Endothelial cell of umbilical vein (primary cell): ENCODE data around the gene ASB2. TPM values are rescaled to one million over a fixed set of nuclear protein-coding genes. Genes with fewer than 3 reads are reported as not detected.

Experiments
- BruUV-seq: library from RNA; stranded (reverse); fragments of 400-500 nt; replicated peaks from 2 replicates; lab custom pipeline; 2021; lab: Mats Ljungman, UMichigan
- CTCF ChIA-PET: fragments of 300-600, 350-600 bp; sonication (Branson Sonifier 250); formaldehyde crosslinking; loops from one replicate; lab custom pipeline; 2021; ENCODE audit warnings: antibody characterized with exemption, inconsistent platforms; lab: Charles Lee
- POLR2A ChIA-PET: fragments of 300-600, 350-600 bp; sonication (Branson Sonifier 250); formaldehyde crosslinking; loops from one replicate; lab custom pipeline; 2021; ENCODE audit warnings: antibody characterized with exemption, inconsistent platforms; lab: Charles Lee
- DNase-seq: peaks from one replicate; pipeline ENCODE4 v3.0.0-alpha.2; 2011; ENCODE audit warnings: low read depth, low spot score
- FAIRE-seq: peaks from 2 replicates; lab custom pipeline; 2011; peaks lifted over from hg19 to GRCh38; lab: Jason Lieb, UNC
- H2AFZ ChIP-seq: 2 replicates; pipeline ENCODE4 v1.6.0; 2012; ENCODE audit warnings: low read depth, low read length, control low read depth, inconsistent platforms
- H3K27ac ChIP-seq: 2 replicates; pipeline ENCODE4 v1.5.1; 2011; ENCODE audit warnings: low read depth, mild to moderate bottlenecking, control low read depth, low read length, moderate library complexity; ENCODE audit not compliant: insufficient read depth
- H3K27me3 ChIP-seq, 2 experiments: 2 replicates each; pipeline versions ENCODE4 v1.6.0 to v1.6.1; 2011; ENCODE audit warnings: low read length in 2 of 2, mixed read lengths in 1 of 2; ENCODE audit not compliant: control insufficient read depth in 2 of 2, insufficient read depth in 2 of 2
- H3K36me3 ChIP-seq, 2 experiments: 2 replicates in 1 of 2; 3 replicates in 1 of 2; pipeline ENCODE4 v1.5.1; 2011; ENCODE audit warnings: low read length in 2 of 2, mild to moderate bottlenecking in 1 of 2, moderate library complexity in 1 of 2; ENCODE audit not compliant: control insufficient read depth in 2 of 2, insufficient read depth in 2 of 2; ENCODE audit errors: extremely low read depth in 1 of 2
- H3K4me1 ChIP-seq: 3 replicates; pipeline ENCODE4 v1.5.1; 2011; ENCODE audit warnings: mild to moderate bottlenecking, low read length; ENCODE audit not compliant: control insufficient read depth, insufficient read depth; ENCODE audit errors: extremely low read depth
- H3K4me2 ChIP-seq: 2 replicates; pipeline ENCODE4 v1.6.1; 2011; ENCODE audit warnings: low read length, control low read depth, mixed read lengths; ENCODE audit not compliant: insufficient read depth
- H3K4me3 ChIP-seq, 3 experiments: fragments of 200-600 bp in 1 of 3; sonication (generic), shearing (Covaris generic) in 1 of 3; replicated peaks in 1 of 3; 2 replicates each; pipeline ENCODE4 v1.5.1; 2011 to 2016; ENCODE audit warnings: control low read depth in 3 of 3, low read length in 3 of 3, mild to moderate bottlenecking in 2 of 3, inconsistent platforms in 1 of 3, low read depth in 1 of 3, moderate library complexity in 1 of 3; ENCODE audit not compliant: insufficient read depth in 1 of 3
- H3K79me2 ChIP-seq: 2 replicates; pipeline ENCODE4 v1.6.0; 2012; ENCODE audit warnings: low read length, inconsistent platforms; ENCODE audit not compliant: control insufficient read depth, insufficient read depth
- H3K9ac ChIP-seq: replicated peaks from 2 replicates; pipeline ENCODE3; 2011; ENCODE audit warnings: low read length, control low read depth; ENCODE audit not compliant: insufficient read depth; ENCODE audit errors: extremely low read depth
- H3K9me1 ChIP-seq: replicated peaks from 3 replicates; pipeline ENCODE4 v1.6.0; 2011; ENCODE audit warnings: mild to moderate bottlenecking, low read length; ENCODE audit not compliant: control insufficient read depth, insufficient read depth; ENCODE audit errors: extremely low read depth
- H3K9me3 ChIP-seq: replicated peaks from 2 replicates; pipeline ENCODE4 v1.5.1; 2012; ENCODE audit warnings: low read length, inconsistent platforms; ENCODE audit not compliant: control insufficient read depth, insufficient read depth
- H4K20me1 ChIP-seq: replicated peaks from 2 replicates; pipeline ENCODE3; 2011; ENCODE audit warnings: mild to moderate bottlenecking, low read length; ENCODE audit not compliant: control insufficient read depth, insufficient read depth; ENCODE audit errors: extremely low read depth
- EZH2 ChIP-seq: IDR thresholded peaks from 2 replicates; pipeline ENCODE4 v1.6.1; 2012; ENCODE audit warnings: borderline replicate concordance, low read depth, mild to moderate bottlenecking, moderate library complexity, low read length, inconsistent platforms; ENCODE audit not compliant: severe bottlenecking
- FOS ChIP-seq: IDR thresholded peaks from 2 replicates; pipeline ENCODE4 v1.6.1; 2011; ENCODE audit warnings: mild to moderate bottlenecking, low read length, moderate library complexity, borderline replicate concordance; ENCODE audit not compliant: insufficient read depth
- GATA2 ChIP-seq: IDR thresholded peaks from 2 replicates; pipeline ENCODE4 v1.7.0; 2011; ENCODE audit warnings: low read depth, mild to moderate bottlenecking, moderate library complexity, mixed read lengths, low read length; ENCODE audit not compliant: insufficient read length, insufficient read depth
- JUN ChIP-seq: IDR thresholded peaks from 2 replicates; pipeline ENCODE4 v1.6.1; 2011; ENCODE audit warnings: borderline replicate concordance, low read depth; ENCODE audit not compliant: insufficient read length, insufficient read depth
- MYC ChIP-seq: IDR thresholded peaks from one replicate; pipeline ENCODE4 v1.6.1; 2011; ENCODE audit warnings: mild to moderate bottlenecking, low read depth, low read length
- POLR2A ChIP-seq: IDR thresholded peaks from 2 replicates; pipeline ENCODE4 v1.6.1; 2012; ENCODE audit warnings: low read depth, mild to moderate bottlenecking, control low read depth, low read length
- POLR2AphosphoS5 ChIP-seq: IDR thresholded peaks from 2 replicates; pipeline ENCODE4 v1.6.1; 2012; ENCODE audit warnings: low read depth, mild to moderate bottlenecking, control low read depth, low read length, moderate library complexity; ENCODE audit not compliant: insufficient read depth
- dilution Hi-C: fragments of 300-500 bp; cut with MboI; formaldehyde crosslinking; loops from one replicate; pipeline ENCODE4 v1.15.0; 2019; ENCODE audit warnings: low sequenced_read_pairs; ENCODE audit not compliant: extremely low pct_ligation_motif_present
- intact Hi-C: fragments of 100-400 bp; cut with micrococcal nuclease; formaldehyde crosslinking; loops from one replicate; pipeline ENCODE4 v1.10.0; 2022
- polyA plus RNA-seq, 4 experiments: library from polyadenylated mRNA; depleted of rRNA in 3 of 4; stranded (reverse) in 3 of 4; unstranded in 1 of 4; fragments of >200 nt; gene quantifications; 2 replicates each; pipeline versions ENCODE4 v1.2.1 to v1.2.3, GENCODE V29; 2011 to 2012; ENCODE audit warnings: missing spikeins in 1 of 4
- total RNA-seq: library from RNA; stranded (reverse); gene quantifications from 2 replicates; pipeline ENCODE4 v1.2.3, GENCODE V29; 2021
- TF ChIP-seq, protein P1 (sequence below), 2 donors: IDR thresholded peaks; 1 replicate in 1 of 2; 2 replicates in 1 of 2; pipeline ENCODE4 v1.5.1; 2011; ENCODE audit warnings: low read length in 2 of 2, mild to moderate bottlenecking in 2 of 2, moderate library complexity in 2 of 2, control low read depth in 1 of 2, inconsistent platforms in 1 of 2, low read depth in 1 of 2; ENCODE audit not compliant: insufficient read depth in 1 of 2; ENCODE audit errors: extremely low read depth in 1 of 2
- TF ChIP-seq, protein P2 (sequence below): IDR thresholded peaks from 2 replicates; pipeline ENCODE4 v1.6.1; 2011; ENCODE audit not compliant: insufficient read depth, insufficient read length

Gene ASB2
- total and polyA plus RNA-seq, 2 donors (not counting 3 experiments of a cell fraction or from before 2014, with no cell fraction given), result not detected

DNA sequence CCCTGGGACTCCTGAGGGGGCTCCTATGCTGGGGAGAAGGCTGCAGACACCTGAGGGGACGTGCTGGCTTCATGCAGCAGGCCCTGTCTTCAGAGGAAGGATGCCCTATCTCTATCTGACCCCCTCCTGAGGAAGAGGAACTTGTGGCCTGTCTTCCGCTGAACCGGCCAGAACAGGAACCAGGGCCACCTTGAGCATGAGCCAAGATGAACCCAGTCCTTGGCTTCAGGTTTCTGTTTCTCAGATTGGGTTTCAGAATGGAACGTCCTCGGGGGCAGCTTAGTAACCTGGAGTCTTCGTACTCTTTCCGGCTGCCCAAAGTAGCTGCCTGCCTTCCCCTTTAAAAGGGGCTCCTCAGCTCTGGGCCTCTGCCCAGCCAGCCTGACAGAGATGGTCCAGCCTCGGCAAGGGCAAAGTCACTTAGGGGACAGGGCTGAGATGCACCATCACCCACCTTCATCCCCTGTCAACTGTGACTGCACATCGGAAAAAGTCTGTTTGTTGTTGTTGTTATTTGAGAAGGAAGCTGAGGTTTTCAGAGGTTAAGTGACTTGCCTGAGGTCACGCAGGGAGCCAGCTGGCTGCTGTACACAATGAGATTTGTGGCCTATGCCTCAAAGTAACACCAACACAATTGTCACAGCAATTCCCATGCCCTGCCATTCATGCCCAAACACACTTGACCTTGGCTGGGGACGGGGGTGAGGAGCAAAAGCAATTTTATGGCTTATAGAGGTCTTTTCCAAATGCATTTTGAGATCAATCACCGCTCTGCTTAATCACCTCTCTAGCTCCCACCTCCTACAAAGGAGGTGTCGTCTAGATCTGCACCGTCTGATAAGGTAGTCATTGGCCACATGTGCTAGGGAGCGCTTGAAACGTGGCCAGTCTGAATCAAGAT lies 13.4 kb downstream of the ASB2 start:
- Histone ChIP-seq H3K27me3 (no peaks in the 10 kb centered on the region), H3K36me3 (no peaks in the 10 kb centered on the region), H3K9ac (no peak overlapping the region), H3K9me3 (no peaks in the 10 kb centered on the region), H3K4me1 (no peaks in the 10 kb centered on the region), H3K4me3 (no peak overlapping the region), H4K20me1 (no peaks in the 10 kb centered on the region), H3K9me1 (no peaks in the 10 kb centered on the region), H3K79me2 (no peaks in the 10 kb centered on the region), H3K4me2 (no peak overlapping the region), H2AFZ (no peak overlapping the region), H3K27ac (no peak overlapping the region)
- intact Hi-C loops, result no loop called here
- dilution Hi-C loops, result no loop called here
- no TSS peak for BruUV-seq
- FAIRE-seq, result no peak
- no peak for DNase-seq
- no peak for TF ChIP-seq POLR2A
- no peak for TF ChIP-seq POLR2AphosphoS5
- TF ChIP-seq EZH2, result no peak
- POLR2A ChIA-PET, result no interaction called here
- CTCF ChIA-PET, result interaction anchor here (1.5 to 4.7 kb wide), 2 partner anchors 17 to 23 kb away, joined by 4 to 27 read pairs; no protein-coding TSS in a partner anchor

DNA sequence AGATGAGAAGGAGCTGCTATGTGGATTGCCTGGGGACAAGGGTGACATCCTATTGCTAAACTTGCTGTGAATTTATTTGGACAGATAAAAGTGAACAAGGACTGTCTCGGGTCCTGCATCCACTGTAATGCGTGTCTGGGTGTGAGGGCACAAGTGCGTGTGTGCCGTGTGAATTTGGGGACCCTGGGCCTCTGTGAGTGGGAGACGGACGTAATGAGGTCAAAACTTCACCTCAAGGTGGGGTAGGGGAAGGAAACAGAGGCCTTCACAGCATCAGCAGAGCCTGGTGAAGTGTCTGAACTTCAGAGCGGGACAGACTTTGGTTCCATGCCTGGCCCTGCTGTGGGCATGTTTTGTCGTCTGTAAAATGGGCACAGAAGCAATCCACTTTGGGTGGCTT lies 14.8 kb downstream of the ASB2 start:
- Histone ChIP-seq H3K9me3 (no peaks in the 10 kb centered on the region), H3K9me1 (no peaks in the 10 kb centered on the region), H3K4me3 (no peak overlapping the region), H3K4me1 (no peaks in the 10 kb centered on the region), H3K4me2 (no peak overlapping the region), H3K27ac (no peak overlapping the region), H3K79me2 (no peaks in the 10 kb centered on the region), H4K20me1 (no peaks in the 10 kb centered on the region), H3K9ac (no peak overlapping the region), H3K36me3 (no peaks in the 10 kb centered on the region), H3K27me3 (no peaks in the 10 kb centered on the region), H2AFZ (no peak overlapping the region)
- intact Hi-C loops, result no loop called here
- TF ChIP-seq, protein P1, sequence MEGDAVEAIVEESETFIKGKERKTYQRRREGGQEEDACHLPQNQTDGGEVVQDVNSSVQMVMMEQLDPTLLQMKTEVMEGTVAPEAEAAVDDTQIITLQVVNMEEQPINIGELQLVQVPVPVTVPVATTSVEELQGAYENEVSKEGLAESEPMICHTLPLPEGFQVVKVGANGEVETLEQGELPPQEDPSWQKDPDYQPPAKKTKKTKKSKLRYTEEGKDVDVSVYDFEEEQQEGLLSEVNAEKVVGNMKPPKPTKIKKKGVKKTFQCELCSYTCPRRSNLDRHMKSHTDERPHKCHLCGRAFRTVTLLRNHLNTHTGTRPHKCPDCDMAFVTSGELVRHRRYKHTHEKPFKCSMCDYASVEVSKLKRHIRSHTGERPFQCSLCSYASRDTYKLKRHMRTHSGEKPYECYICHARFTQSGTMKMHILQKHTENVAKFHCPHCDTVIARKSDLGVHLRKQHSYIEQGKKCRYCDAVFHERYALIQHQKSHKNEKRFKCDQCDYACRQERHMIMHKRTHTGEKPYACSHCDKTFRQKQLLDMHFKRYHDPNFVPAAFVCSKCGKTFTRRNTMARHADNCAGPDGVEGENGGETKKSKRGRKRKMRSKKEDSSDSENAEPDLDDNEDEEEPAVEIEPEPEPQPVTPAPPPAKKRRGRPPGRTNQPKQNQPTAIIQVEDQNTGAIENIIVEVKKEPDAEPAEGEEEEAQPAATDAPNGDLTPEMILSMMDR (IDR thresholded peaks at IDR 0.05; ENCODE audit: extremely low read depth in 1 of 2, insufficient read depth in 1 of 2, low read depth in 1 of 2, low read length in 2 of 2), result no peak
- no peak for TF ChIP-seq MYC
- no peak for TF ChIP-seq EZH2
- TF ChIP-seq, protein P2, sequence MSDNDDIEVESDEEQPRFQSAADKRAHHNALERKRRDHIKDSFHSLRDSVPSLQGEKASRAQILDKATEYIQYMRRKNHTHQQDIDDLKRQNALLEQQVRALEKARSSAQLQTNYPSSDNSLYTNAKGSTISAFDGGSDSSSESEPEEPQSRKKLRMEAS, result no peak
- TF ChIP-seq POLR2A, result no peak
- no peak for TF ChIP-seq FOS
- no peak for TF ChIP-seq JUN
- no peak for TF ChIP-seq POLR2AphosphoS5
- TF ChIP-seq GATA2, result no peak
- ChIA-PET CTCF (interaction anchor here (4.7 to 7.1 kb wide), 2 partner anchors 22 kb away, joined by 27 to 60 read pairs; no protein-coding TSS in a partner anchor), POLR2A (no interaction called here)
- dilution Hi-C loops, result no loop called here
- BruUV-seq, result no TSS peak
- DNase-seq (no peak), FAIRE-seq (no peak)
